ENCODE results near the gene PHACTR1. TPM values are rescaled to one million over a fixed set of nuclear protein-coding genes. Genes with fewer than 3 reads are reported as not detected.

PHACTR1 gene
- total RNA-seq, 2 donors from 2014 or later, result 6.0 to 12.9 TPM

- Histone ChIP-seq H3K4me1 (no peaks in the 10 kb centered on the region), H3K36me3 (replicated peaks in 1 of 2; ENCODE audit: insufficient read depth in 1 of 2, low read depth in 2 of 2) (no peaks in the 10 kb centered on the region), H3K27me3 (no peaks in the 10 kb centered on the region), H3K9me3 (no peaks in the 10 kb centered on the region), H3K27ac (no peak overlapping the region), H3K4me3 (no peak overlapping the region)
- TF ChIP-seq, protein P1, sequence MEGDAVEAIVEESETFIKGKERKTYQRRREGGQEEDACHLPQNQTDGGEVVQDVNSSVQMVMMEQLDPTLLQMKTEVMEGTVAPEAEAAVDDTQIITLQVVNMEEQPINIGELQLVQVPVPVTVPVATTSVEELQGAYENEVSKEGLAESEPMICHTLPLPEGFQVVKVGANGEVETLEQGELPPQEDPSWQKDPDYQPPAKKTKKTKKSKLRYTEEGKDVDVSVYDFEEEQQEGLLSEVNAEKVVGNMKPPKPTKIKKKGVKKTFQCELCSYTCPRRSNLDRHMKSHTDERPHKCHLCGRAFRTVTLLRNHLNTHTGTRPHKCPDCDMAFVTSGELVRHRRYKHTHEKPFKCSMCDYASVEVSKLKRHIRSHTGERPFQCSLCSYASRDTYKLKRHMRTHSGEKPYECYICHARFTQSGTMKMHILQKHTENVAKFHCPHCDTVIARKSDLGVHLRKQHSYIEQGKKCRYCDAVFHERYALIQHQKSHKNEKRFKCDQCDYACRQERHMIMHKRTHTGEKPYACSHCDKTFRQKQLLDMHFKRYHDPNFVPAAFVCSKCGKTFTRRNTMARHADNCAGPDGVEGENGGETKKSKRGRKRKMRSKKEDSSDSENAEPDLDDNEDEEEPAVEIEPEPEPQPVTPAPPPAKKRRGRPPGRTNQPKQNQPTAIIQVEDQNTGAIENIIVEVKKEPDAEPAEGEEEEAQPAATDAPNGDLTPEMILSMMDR (IDR thresholded peaks at IDR 0.05), result no peak
- TF ChIP-seq POLR2A (IDR thresholded peaks at IDR 0.05), result no peak
- ATAC-seq (no peak), DNase-seq (no peak)
- intact Hi-C loops (cut with DNase I), result no loop called here
- 92 to 95% methylated on average over 2 of the region's 2 CpGs for WGBS, 2 donors
Observed at GRCh38 chr6:13235339-13235738, 518.8 kb downstream of the PHACTR1 start.

DNA sequence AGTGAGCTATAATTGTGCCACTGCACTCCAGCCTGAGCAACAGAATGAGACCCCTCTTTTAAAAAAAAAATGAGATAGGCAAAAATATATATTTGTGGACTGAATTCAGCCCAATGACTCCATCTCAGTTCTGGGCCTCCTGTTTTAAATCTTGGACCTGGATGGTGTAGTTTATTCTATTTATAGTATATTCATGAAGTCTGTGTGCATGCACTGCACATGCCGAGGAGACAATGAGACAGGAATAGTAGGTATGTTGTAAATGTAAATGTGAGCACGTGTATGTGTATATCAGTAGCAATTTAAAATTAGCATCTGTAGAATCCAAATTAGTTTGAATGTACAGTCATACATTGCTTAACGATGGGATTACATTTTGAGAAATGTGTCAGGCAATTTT is 520.8 kb downstream of the PHACTR1 start:
- ATAC-seq (no peak), DNase-seq (no peak)
- peaks cover 3% of the 10 kb centered on the region for H3K4me1 ChIP-seq
- no peaks in the 10 kb centered on the region for H3K27me3 ChIP-seq
- no peaks in the 10 kb centered on the region for H3K36me3 ChIP-seq (replicated peaks in 1 of 2; ENCODE audit: insufficient read depth in 1 of 2, low read depth in 2 of 2)
- TF ChIP-seq POLR2A (IDR thresholded peaks at IDR 0.05), result no peak
- TF ChIP-seq, protein P1 (IDR thresholded peaks at IDR 0.05), result no peak
- 90 to 93% methylated on average over 3 of the region's 3 CpGs for WGBS, 2 donors
- H3K4me3 ChIP-seq, result no peak overlapping the region
- H3K27ac ChIP-seq, result no peak overlapping the region
- no peaks in the 10 kb centered on the region for H3K9me3 ChIP-seq
- intact Hi-C loops (cut with DNase I), result no loop called here

- WGBS, 2 donors, result 94 to 96% methylated on average over 6 of the region's 6 CpGs
- Histone ChIP-seq H3K27ac (no peak overlapping the region), H3K4me1 (peaks cover 8% of the 10 kb centered on the region), H3K36me3 (replicated peaks in 1 of 2; ENCODE audit: insufficient read depth in 1 of 2, low read depth in 2 of 2) (no peaks in the 10 kb centered on the region), H3K9me3 (no peaks in the 10 kb centered on the region), H3K27me3 (no peaks in the 10 kb centered on the region), H3K4me3 (no peak overlapping the region)
- ATAC-seq (no peak), DNase-seq (no peak)
- intact Hi-C loops (cut with DNase I), result no loop called here
- TF ChIP-seq, protein P1 (IDR thresholded peaks at IDR 0.05), result no peak
- no peak for TF ChIP-seq POLR2A (IDR thresholded peaks at IDR 0.05)
Observed at GRCh38 chr6:13238017-13238416, 521.5 kb downstream of the PHACTR1 start.

DNA sequence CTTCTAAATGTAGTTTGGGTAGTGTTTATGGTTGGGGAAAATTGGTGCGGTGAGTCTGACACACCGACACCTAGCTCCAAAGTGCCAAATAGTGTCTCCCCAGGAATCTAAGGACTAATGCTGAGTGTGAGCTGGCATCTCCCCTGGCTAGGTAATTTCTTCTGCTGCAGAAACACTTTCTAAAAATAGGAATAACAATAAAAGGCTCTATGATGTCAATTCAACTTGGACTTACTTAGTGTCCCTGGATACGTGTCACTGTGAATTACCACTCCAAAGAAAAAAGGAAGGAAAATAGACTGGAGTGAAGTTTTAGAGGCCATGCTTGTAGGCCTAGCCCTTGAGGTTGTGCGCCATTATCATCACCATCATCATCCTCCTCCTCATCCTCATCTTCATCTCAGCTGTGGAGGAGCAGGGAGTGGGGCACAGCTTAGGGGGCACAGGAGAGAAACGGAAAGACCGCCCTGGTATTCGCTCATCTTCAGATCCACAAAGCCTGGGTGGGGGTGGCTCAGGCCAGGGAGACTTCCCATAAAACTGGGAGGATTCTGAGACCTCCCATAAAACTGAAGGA is 522.2 kb downstream of the PHACTR1 start:
- H3K27me3 ChIP-seq, result no peaks in the 10 kb centered on the region
- H3K4me3 ChIP-seq, result no peak overlapping the region
- WGBS, 2 donors, result 95 to 96% methylated on average over 7 of the region's 7 CpGs
- H3K36me3 ChIP-seq (replicated peaks in 1 of 2; ENCODE audit: insufficient read depth in 1 of 2, low read depth in 2 of 2), result no peaks in the 10 kb centered on the region
- H3K4me1 ChIP-seq, result peaks cover 8% of the 10 kb centered on the region
- DNase-seq (no peak), ATAC-seq (no peak)
- intact Hi-C loops (cut with DNase I), result no loop called here
- no peaks in the 10 kb centered on the region for H3K9me3 ChIP-seq
- H3K27ac ChIP-seq, result no peak overlapping the region
- TF ChIP-seq, protein P1 (IDR thresholded peaks at IDR 0.05), result no peak
- no peak for TF ChIP-seq POLR2A (IDR thresholded peaks at IDR 0.05)
